MM.1S (cell line): Measurements from ENCODE around the gene STAT5A.

Experiments
- CTCF ChIP-seq: fragments of 300-600 bp; sonication (generic); IDR thresholded peaks from 2 replicates; pipeline ENCODE4 v1.5.1; 2016; ENCODE audit warnings: antibody characterized with exemption, low read length, mixed read lengths
- EZH2 ChIP-seq: fragments of 300-600 bp; sonication (generic); optimal IDR thresholded peaks from 2 replicates; pipeline ENCODE3; 2017; ENCODE audit warnings: low read depth, mild to moderate bottlenecking, antibody characterized with exemption, low read length, mixed read lengths
- EZH2phosphoT487 ChIP-seq: fragments of 300-600 bp; sonication (generic); IDR thresholded peaks from 2 replicates; pipeline ENCODE4 v1.6.1; 2018; ENCODE audit warnings: antibody characterized with exemption, low read length

GRCh38 chr17:42317266-42317845, 29.1 kb downstream of the STAT5A start:
- TF ChIP-seq CTCF: no peak
- TF ChIP-seq EZH2phosphoT487: no peak
- TF ChIP-seq EZH2: no peak
